ENCODE data around the gene ATP2C2.

- TF ChIP-seq, protein P1, sequence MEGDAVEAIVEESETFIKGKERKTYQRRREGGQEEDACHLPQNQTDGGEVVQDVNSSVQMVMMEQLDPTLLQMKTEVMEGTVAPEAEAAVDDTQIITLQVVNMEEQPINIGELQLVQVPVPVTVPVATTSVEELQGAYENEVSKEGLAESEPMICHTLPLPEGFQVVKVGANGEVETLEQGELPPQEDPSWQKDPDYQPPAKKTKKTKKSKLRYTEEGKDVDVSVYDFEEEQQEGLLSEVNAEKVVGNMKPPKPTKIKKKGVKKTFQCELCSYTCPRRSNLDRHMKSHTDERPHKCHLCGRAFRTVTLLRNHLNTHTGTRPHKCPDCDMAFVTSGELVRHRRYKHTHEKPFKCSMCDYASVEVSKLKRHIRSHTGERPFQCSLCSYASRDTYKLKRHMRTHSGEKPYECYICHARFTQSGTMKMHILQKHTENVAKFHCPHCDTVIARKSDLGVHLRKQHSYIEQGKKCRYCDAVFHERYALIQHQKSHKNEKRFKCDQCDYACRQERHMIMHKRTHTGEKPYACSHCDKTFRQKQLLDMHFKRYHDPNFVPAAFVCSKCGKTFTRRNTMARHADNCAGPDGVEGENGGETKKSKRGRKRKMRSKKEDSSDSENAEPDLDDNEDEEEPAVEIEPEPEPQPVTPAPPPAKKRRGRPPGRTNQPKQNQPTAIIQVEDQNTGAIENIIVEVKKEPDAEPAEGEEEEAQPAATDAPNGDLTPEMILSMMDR (conservative IDR thresholded peaks at IDR 0.05): no peak
- TF ChIP-seq ZFX (IDR thresholded peaks at IDR 0.05): no peak
These were observed 11.7 kb upstream of the ATP2C2 start for GRCh38 chr16:84356591-84357116.

Data from C4-2B (cell line).